Natural killer cell (primary cell): ENCODE results near the gene CCDC136. TPM values are rescaled to one million over a fixed set of nuclear protein-coding genes. Genes with fewer than 3 reads are reported as not detected.

Experiments
- ATAC-seq, 3 donors: fragments of 150-1000 bp in 2 of 3; fragments of 200-7000 bp in 1 of 3; cut with Tn5 transposase; 1 replicate in 1 of 3; 2 replicates in 2 of 3; pipeline ENCODE4 v1.10.0; 2021; ENCODE audit warnings: mild to moderate bottlenecking in 2 of 3, moderate library complexity in 2 of 3
- DNase-seq, 2 donors: peaks; one replicate each; pipeline versions ENCODE4 v3.0.0 to v3.0.0-alpha.2; 2013 to 2021; ENCODE audit warnings: mixed read lengths in 1 of 2
- H3K27ac ChIP-seq: one replicate; pipeline ENCODE4 v1.5.1; 2013; ENCODE audit warnings: mild to moderate bottlenecking, low read length
- H3K27me3 ChIP-seq: one replicate; pipeline ENCODE4 v1.6.1; 2013; ENCODE audit warnings: low read length; ENCODE audit not compliant: control insufficient read depth, insufficient read depth
- H3K36me3 ChIP-seq: one replicate; pipeline ENCODE4 v1.6.1; 2013; ENCODE audit warnings: low read length; ENCODE audit not compliant: control insufficient read depth, insufficient read depth
- H3K4me1 ChIP-seq: one replicate; pipeline ENCODE4 v1.6.1; 2013; ENCODE audit warnings: low read length; ENCODE audit not compliant: control insufficient read depth, insufficient read depth
- H3K4me3 ChIP-seq: one replicate; pipeline ENCODE4 v1.5.1; 2013; ENCODE audit warnings: low read length
- H3K9me3 ChIP-seq: one replicate; pipeline ENCODE4 v1.6.1; 2013; ENCODE audit warnings: low read length; ENCODE audit not compliant: control insufficient read depth, insufficient read depth
- H3K27ac Mint-ChIP-seq, 2 donors: one replicate each; pipeline ENCODE4 v1.8.0; 2022; ENCODE audit warnings: mild to moderate bottlenecking in 2 of 2, mixed read lengths in 2 of 2, moderate library complexity in 1 of 2
- H3K27me3 Mint-ChIP-seq, 2 donors: one replicate each; pipeline ENCODE4 v1.8.0; 2022; ENCODE audit warnings: low read depth in 2 of 2, mixed read lengths in 2 of 2
- H3K36me3 Mint-ChIP-seq: one replicate; pipeline ENCODE4 v1.8.0; 2022; ENCODE audit warnings: mixed read lengths
- H3K4me1 Mint-ChIP-seq, 2 donors: one replicate each; pipeline ENCODE4 v1.8.0; 2022; ENCODE audit warnings: mixed read lengths in 2 of 2
- H3K4me3 Mint-ChIP-seq: one replicate; pipeline ENCODE4 v1.8.0; 2022; ENCODE audit warnings: mild to moderate bottlenecking, moderate library complexity, mixed read lengths
- H3K9me3 Mint-ChIP-seq, 2 donors: one replicate each; pipeline ENCODE4 v1.8.0; 2022; ENCODE audit warnings: mixed read lengths in 2 of 2
- CTCF ChIP-seq: fragments of 200-600 bp; IDR thresholded peaks from one replicate; pipeline ENCODE4 v1.8.0; 2022; ENCODE audit warnings: antibody characterized with exemption
- WGBS: methylation state at CpG from one replicate; pipeline ENCODE4 v1.1.7; 2013; ENCODE audit warnings: missing lambda C conversion rate; ENCODE audit not compliant: insufficient coverage; 5-methylcytosine and 5-hydroxymethylcytosine counted together
- intact Hi-C: fragments of 100-400 bp; cut with micrococcal nuclease; formaldehyde crosslinking; loops from one replicate; pipeline ENCODE4 v1.14.2; 2022
- total RNA-seq, 4 donors: library from RNA; stranded (reverse); fragments of 120-200 nt in 1 of 4; gene quantifications; one replicate each; pipeline versions ENCODE4 v1.2.3 to v1.2.4, GENCODE V29; 2013 to 2022

Gene CCDC136
- total RNA-seq, 3 donors from 2014 or later (not counting 1 experiment from before 2014, with no cell fraction given), result 10.9 to 17.5 (median 13.2) TPM

- Histone ChIP-seq H3K27ac (no peak overlapping the region), H3K4me3 (no peak overlapping the region), H3K4me1 (no peaks in the 10 kb centered on the region), H3K27me3 (no peaks in the 10 kb centered on the region), H3K36me3 (peaks cover 50% of the 10 kb centered on the region), H3K9me3 (no peaks in the 10 kb centered on the region)
- intact Hi-C loops, result no loop called here
- H3K9me3 Mint-ChIP-seq, result no peaks in the 10 kb centered on the region
- no peak overlapping the region for H3K27ac Mint-ChIP-seq
- peaks cover 19% of the 10 kb centered on the region for H3K36me3 Mint-ChIP-seq
- no peaks in the 10 kb centered on the region for H3K27me3 Mint-ChIP-seq
- H3K4me3 Mint-ChIP-seq, result no peak overlapping the region
- no peaks in the 10 kb centered on the region for H3K4me1 Mint-ChIP-seq
- TF ChIP-seq CTCF, result no peak
- no peak for ATAC-seq
- no peak for DNase-seq
- over 99% methylated on average over 6 of the region's 6 CpGs for WGBS
Measured at GRCh38 chr7:128767475-128768110, 24.2 kb upstream of the CCDC136 start.

- no peaks in the 10 kb centered on the region for H3K9me3 Mint-ChIP-seq
- no peak for TF ChIP-seq CTCF
Measured at GRCh38 chr7:128770233-128770632, 21.5 kb upstream of the CCDC136 start.

GRCh38 chr7:128773604-128774003, 18.2 kb upstream of the CCDC136 start:
- Mint-ChIP-seq H3K27me3 (peaks cover 0 to 13% of the 10 kb centered on the region in 2 donors), H3K4me1 (no peaks in the 10 kb centered on the region), H3K36me3 (peaks cover 32% of the 10 kb centered on the region), H3K9me3 (peaks cover 4 to 7% of the 10 kb centered on the region in 2 donors), H3K27ac (no peak overlapping the region), H3K4me3 (no peak overlapping the region)
- Histone ChIP-seq H3K4me3 (no peak overlapping the region), H3K27me3 (no peaks in the 10 kb centered on the region), H3K4me1 (no peaks in the 10 kb centered on the region), H3K36me3 (peaks cover 36% of the 10 kb centered on the region), H3K27ac (no peak overlapping the region), H3K9me3 (no peaks in the 10 kb centered on the region)
- 99% methylated on average over 12 of the region's 12 CpGs for WGBS
- intact Hi-C loops, result no loop called here
- no peak for TF ChIP-seq CTCF
- ATAC-seq, result no peak
- no peak for DNase-seq

More at GRCh38 chr7:128770233-128770632, 21.5 kb upstream of the CCDC136 start:
- H3K27me3 Mint-ChIP-seq, result no peaks in the 10 kb centered on the region
- no peak overlapping the region for H3K4me3 Mint-ChIP-seq
- no peaks in the 10 kb centered on the region for H3K4me1 ChIP-seq
- no peak for DNase-seq
- 71% methylated on average over 1 of the region's 2 CpGs for WGBS
- H3K27ac ChIP-seq, result no peak overlapping the region
- intact Hi-C loops, result no loop called here
- no peaks in the 10 kb centered on the region for H3K4me1 Mint-ChIP-seq
- no peak overlapping the region for H3K4me3 ChIP-seq
- peaks cover 47% of the 10 kb centered on the region for H3K36me3 ChIP-seq
- peaks cover 21% of the 10 kb centered on the region for H3K36me3 Mint-ChIP-seq
- no peaks in the 10 kb centered on the region for H3K27me3 ChIP-seq
- H3K27ac Mint-ChIP-seq, result no peak overlapping the region
- no peak for ATAC-seq
- no peaks in the 10 kb centered on the region for H3K9me3 ChIP-seq
